LNCaP clone FGC (cell line): ENCODE results near the gene KREMEN2.
"Not testable (repeated sequence)": the region's sequence is repeated elsewhere in the genome, so short reads cannot be mapped to it uniquely, and the experiment has no call there.

Experiments used
- DNase-seq: peaks from one replicate; pipeline ENCODE4 v3.0.0-alpha.2; 2011; ENCODE audit warnings: low read depth
- H3K4me3 ChIP-seq: 2 replicates; pipeline ENCODE4 v1.5.1; 2011; ENCODE audit warnings: mild to moderate bottlenecking, low read depth, low read length, control low read depth
- CTCF ChIP-seq: IDR thresholded peaks from 2 replicates; pipeline ENCODE4 v1.5.1; 2012; ENCODE audit warnings: mild to moderate bottlenecking; ENCODE audit not compliant: control insufficient read depth, insufficient read depth; ENCODE audit errors: extremely low read depth

Gene KREMEN2

DNA sequence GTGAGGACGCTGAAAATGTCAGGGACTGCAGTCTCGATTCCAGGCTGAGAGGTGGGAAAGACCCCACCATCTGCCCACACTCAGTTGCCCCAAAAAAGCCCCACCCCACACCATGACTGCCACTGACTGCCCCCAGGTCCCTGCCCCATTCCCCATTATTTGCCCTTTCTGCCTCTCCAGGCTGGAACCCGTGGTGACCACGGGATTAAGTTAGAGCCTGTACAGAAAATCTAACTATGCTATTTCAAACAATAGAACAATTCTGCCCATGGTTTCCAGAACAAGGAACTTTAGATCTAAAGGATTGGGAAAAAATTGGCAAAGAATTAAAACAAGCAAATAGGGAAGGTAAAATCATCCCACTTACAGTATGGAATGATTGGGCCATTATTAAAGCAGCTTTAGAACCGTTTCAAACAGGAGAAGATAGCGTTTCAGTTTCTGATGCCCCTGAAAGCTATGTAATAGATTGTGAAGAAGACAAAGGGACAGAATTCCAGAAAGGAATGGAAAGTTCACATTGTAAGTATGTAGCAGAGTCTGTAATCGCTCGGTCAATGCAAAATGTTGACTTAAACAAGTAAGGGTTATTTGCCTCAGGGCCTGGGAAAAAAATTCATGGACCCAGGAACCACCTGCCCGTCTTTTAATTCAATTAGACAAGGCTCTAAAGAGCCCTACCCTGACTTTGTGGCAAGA is 38.0 kb upstream of the KREMEN2 start:
- H3K4me3 ChIP-seq = no peak overlapping the region
- no peak for TF ChIP-seq CTCF
- DNase-seq = no peak

DNA sequence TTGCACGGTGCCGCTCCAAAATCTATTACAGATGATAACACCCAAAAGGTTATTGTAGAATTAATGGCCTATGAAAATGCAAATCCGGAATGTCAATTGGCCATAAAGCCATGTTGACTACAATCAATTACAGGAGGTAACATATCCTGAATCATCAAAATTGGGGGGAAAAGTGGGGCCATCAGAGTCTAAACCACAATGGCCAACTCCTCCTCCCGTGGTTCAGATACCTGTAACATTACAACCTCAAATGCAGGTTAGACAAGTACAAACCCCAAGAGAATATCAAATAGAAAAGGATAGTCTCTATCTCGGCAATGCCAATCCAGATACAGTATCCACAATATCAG is 37.5 kb upstream of the KREMEN2 start:
- no peak for DNase-seq
- no peak overlapping the region for H3K4me3 ChIP-seq

DNA sequence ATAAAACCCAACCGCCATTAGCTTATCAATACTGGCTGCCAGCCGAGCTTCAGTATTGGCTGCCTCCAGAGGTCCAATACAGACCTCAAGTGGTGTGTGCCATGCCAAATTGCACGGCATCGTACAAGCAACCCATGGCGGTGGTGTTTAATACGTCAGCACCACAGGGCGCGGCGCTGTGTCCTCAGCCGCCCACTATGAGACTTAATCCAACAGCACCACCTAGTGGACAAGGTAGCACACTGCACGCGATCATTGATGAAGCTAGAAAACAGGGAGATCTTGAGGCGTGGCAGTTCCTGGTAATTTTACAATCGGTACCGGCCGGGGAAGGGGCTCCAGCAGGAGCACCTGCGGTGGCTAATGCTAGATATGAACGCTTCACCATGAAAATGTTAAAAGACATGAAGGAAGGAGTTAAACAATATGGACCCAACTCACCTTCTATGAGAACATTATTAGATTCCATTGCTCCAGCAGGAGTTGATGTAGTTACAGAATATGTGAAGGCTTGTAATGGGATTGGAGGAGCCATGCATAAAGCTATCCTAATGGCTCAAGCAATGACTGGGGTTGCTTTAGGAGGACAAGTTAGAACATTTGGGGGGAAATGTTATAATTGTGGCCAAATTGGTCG is 36.9 kb upstream of the KREMEN2 start:
- peak; percentile 58 for DNase-seq
- peak; percentile 98 for TF ChIP-seq CTCF
- H3K4me3 ChIP-seq = no peak overlapping the region

More for the DNA sequence above, 37.5 kb upstream of the KREMEN2 start:
- TF ChIP-seq CTCF = no peak

- DNase-seq = not testable (repeated sequence)
These were observed 35.9 kb upstream of the KREMEN2 start for GRCh38 chr16:2928151-2928550.

GRCh38 chr16:2928796-2929195 is 35.3 kb upstream of the KREMEN2 start:
- DNase-seq = no peak
- no peak overlapping the region for H3K4me3 ChIP-seq
- no peak for TF ChIP-seq CTCF

More at GRCh38 chr16:2928151-2928550, 35.9 kb upstream of the KREMEN2 start:
- H3K4me3 ChIP-seq = not testable (repeated sequence)

DNA sequence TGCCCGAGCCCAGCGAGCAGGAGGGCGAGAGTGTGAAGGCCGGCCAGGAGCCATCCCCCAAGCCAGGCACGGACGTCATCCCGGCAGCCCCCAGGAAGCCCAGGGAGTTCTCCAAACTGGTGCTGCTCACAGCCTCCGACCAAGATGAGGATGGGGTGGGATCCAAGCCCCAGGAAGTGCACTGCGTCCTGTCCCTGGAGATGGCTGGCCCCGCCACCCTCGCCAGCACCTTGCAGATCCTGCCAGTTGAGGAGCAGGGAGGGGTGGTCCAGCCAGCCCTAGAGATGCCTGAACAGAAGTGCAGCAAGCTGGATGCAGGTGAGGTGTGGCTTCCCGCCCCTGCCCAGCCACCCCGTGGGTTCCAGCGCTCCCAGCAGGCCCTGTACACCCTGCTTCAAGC is 34.4 kb upstream of the KREMEN2 start:
- TF ChIP-seq CTCF = no peak
- DNase-seq = no peak
- H3K4me3 ChIP-seq = no peak overlapping the region

- no peak for DNase-seq
- TF ChIP-seq CTCF = no peak
- no peak overlapping the region for H3K4me3 ChIP-seq
These were observed 33.8 kb upstream of the KREMEN2 start for GRCh38 chr16:2930236-2930635.

- DNase-seq, H3K4me3 ChIP-seq: not testable (repeated sequence)
These were observed 32.7 kb upstream of the KREMEN2 start for GRCh38 chr16:2931231-2931914.
